GM19467 (cell line): ENCODE data around the gene SAP25.
"Not testable (repeated sequence)": the region's sequence is repeated elsewhere in the genome, so short reads cannot be mapped to it uniquely, and the experiment has no call there.

Experiments
- ATAC-seq: cut with Tn5 transposase; IDR thresholded peaks from one replicate; pipeline ENCODE4 v1.9.1; 2021; ENCODE audit warnings: mild to moderate bottlenecking, moderate library complexity; ENCODE audit not compliant: unreplicated experiment

SAP25 gene

GRCh38 chr7:100538654-100539435 is 34.9 kb downstream of the SAP25 start, which contains the start of gene AGFG2:
TSS of gene AGFG2 (plus strand) at chr7:100539203. CDS start at chr7:100539347, 144 bp downstream.
- ATAC-seq, result peak; percentile 94

- ATAC-seq, result no peak
Measured at GRCh38 chr7:100538348-100538653, 35.4 kb downstream of the SAP25 start.

- ATAC-seq, result not testable (repeated sequence)
Measured at GRCh38 chr7:100536695-100537094, 37.0 kb downstream of the SAP25 start.

GRCh38 chr7:100535982-100536381 is 37.7 kb downstream of the SAP25 start:
- ATAC-seq, result not testable (repeated sequence)

- ATAC-seq, result no peak
Measured at GRCh38 chr7:100532165-100533022, 41.3 kb downstream of the SAP25 start.

- not testable (repeated sequence) for ATAC-seq
Measured at GRCh38 chr7:100528108-100528866, 45.4 kb downstream of the SAP25 start.

- ATAC-seq, result not testable (repeated sequence)
Measured at GRCh38 chr7:100523192-100523591, 50.5 kb downstream of the SAP25 start.
